Activated CD8-positive, alpha-beta memory T cell treated with anti-CD3 and anti-CD28 coated beads, Interleukin-2, amount 50 U/mL, for 1 hour (primary cell): ENCODE results near the gene AGRN.
"Not testable (repeated sequence)": the region's sequence is repeated elsewhere in the genome, so short reads cannot be mapped to it uniquely, and the experiment has no call there.

ENCODE experiments used
- DNase-seq: peaks from one replicate; pipeline ENCODE4 v3.0.0-alpha.2; 2020; ENCODE audit errors: extremely low read depth

The AGRN gene

DNA sequence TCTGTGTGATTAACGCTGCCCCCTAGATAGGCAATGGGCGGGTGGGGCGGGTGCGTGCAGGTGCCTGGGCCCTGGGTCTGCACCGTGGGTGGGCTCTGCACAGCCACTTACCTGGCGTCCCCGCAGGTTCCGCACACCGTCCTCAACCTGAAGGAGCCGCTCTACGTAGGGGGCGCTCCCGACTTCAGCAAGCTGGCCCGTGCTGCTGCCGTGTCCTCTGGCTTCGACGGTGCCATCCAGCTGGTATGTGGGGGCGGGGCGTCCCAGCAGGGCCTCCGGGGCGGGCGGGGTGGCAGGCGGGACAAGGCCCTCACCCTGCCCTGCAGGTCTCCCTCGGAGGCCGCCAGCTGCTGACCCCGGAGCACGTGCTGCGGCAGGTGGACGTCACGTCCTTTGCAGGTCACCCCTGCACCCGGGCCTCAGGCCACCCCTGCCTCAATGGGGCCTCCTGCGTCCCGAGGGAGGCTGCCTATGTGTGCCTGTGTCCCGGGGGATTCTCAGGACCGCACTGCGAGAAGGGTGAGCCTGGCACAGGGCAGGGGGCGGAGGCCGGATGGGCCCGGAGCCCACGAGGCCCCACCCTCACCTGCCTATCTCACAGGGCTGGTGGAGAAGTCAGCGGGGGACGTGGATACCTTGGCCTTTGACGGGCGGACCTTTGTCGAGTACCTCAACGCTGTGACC, 31.3 kb downstream of the AGRN start:
- no peak for DNase-seq

- DNase-seq, result no peak
Observed at GRCh38 chr1:1052003-1052840, 32.3 kb downstream of the AGRN start.

- no peak for DNase-seq
Observed at GRCh38 chr1:1053022-1053421, 33.1 kb downstream of the AGRN start.

DNA sequence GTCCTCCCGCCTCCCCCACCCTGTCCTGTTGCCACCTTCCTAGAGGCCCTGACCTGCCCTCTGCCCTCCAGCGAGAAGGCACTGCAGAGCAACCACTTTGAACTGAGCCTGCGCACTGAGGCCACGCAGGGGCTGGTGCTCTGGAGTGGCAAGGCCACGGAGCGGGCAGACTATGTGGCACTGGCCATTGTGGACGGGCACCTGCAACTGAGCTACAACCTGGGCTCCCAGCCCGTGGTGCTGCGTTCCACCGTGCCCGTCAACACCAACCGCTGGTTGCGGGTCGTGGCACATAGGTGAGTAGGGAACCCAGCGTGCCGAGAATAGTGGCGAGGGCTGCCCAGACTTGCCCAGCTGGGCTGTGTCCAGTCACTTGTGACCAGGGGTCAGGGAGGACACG, 33.8 kb downstream of the AGRN start:
- DNase-seq, result no peak

DNA sequence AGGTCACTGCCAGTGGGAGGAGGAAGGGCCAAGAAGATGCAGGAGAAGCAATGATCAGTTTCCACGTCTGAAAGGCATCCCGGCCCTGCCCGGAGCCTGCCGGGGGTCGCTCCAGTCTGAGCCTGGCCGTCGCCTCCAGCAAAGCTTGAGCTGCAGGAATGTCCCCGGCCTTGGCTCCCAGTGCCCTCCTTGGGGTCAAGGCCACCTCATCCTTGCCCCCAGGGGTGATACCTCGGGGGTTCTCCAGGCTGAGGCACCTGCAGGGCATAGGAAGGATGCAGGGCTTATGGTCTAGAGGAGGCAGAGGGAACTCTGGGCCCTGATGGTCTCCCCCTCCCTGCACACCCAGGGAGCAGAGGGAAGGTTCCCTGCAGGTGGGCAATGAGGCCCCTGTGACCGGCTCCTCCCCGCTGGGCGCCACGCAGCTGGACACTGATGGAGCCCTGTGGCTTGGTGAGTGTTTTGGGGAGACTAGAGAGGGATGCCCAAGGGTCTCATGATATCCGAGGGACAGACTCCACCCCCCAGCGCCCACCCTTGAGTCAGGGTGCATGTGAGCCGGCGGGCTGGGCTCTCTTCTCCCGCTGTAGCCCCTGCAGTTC, 34.3 kb downstream of the AGRN start:
- DNase-seq, result no peak

GRCh38 chr1:1054971-1055370, 35.1 kb downstream of the AGRN start:
- DNase-seq, result no peak

DNA sequence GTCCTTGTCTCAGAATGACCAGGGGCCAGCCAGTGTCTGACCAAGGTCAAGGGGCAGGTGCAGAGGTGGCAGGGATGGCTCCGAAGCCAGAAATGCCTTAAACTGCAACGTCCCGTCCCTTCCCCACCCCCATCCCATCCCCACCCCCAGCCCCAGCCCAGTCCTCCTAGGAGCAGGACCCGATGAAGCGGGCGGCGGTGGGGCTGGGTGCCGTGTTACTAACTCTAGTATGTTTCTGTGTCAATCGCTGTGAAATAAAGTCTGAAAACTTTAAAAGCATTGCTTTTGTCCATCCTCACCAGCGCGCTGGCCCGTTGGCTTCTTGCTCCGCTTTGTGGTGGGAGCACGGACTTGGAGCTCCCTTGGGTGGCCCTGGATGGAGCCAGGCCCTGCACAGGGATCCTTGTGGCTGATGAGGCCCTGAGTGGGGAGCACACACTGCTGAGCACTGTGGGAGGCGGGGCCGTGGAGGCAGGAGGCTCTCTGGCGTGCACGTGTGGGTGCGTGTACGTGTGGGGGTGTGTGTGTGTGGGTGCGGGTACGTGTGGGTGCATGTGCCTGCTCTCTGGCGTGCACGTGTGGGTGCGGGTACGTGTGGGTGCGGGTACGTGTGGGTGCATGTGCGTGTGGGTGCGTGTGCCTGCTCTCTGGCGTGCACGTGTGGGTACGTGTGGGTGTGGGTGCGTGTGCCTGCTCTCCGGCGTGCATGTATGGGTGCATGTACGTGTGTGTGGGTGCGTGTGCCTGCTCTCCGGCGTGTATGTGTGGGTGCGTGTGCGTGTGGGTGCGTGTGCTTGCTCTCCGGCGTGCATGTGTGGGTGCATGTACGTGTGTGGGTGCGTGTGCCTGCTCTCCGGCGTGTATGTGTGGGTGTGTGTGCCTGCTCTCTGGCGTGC, 36.2 kb downstream of the AGRN start:
- no peak for DNase-seq

- not testable (repeated sequence) for DNase-seq
Observed at GRCh38 chr1:1057769-1058087, 37.8 kb downstream of the AGRN start.

DNA sequence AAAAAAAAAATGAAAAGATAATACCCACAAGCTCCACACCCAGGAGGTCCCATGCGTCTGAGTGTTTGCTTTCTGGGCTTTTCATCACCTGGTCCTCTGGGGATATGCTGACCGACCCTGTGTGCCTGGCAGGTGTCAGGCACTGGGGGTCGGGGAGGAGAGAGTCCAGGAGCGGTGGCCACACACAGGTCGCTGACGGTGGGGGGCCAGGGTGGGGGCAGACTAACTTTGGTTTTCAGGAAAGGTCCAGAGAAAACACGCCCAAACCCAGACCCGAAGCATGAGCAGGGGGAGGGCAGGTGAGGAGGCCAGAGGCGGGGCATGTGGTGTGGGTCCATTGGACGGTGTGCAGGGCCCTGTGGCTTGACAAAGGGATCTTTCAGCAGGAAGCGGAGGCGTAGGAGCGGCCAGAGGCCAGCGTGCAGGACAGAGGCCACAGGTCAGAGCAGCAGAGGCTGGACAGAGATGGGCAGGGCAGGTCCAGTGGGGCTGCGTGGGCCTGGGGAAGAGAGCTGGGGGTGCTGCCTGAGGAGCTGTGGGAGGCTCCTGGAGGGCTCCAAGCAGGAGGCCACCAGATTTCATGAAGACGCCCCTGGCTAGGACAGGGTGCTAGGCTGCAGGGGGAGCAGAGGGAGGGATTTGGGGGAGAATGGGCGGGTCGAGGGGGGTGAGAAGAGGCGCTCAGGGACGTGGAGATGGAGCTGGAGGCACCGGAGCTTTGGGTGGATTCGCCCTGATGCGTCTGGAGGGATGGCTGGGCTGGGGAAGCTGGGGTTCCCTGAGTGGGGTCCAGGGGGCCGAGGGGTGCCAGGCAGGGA, 38.4 kb downstream of the AGRN start:
- DNase-seq, result no peak

DNA sequence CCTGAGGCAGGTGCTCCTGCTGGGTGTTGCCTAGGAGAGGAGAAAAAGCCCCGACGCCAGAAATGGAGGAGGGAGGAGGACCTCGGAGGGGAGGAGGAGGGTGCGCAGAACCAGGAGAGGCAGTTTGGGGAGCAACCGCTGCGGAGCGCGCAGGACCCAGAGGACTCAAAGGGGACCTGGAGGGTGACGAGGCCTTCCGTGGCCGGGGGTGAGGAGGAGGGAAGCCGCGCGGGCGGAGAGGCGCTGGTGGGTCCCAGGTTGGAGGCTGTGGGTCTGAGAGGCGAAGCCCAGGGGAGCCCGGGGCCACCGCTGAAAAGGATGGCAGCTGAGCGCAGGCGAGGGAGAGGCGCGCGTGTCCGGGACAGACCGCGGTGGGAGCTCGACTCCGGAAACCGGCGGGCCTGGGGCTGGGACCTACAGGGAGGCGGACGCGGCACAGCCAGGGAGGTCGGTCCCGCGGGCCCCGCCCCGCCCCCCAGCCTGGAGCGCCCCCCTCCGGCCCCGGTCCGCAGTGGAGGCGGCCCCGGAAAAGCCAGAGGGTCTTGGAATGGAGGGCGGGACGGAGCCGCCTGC, 39.1 kb downstream of the AGRN start:
- DNase-seq, result no peak

- DNase-seq, result peak; percentile 48
Observed at GRCh38 chr1:1059494-1060280, 39.8 kb downstream of the AGRN start.

DNA sequence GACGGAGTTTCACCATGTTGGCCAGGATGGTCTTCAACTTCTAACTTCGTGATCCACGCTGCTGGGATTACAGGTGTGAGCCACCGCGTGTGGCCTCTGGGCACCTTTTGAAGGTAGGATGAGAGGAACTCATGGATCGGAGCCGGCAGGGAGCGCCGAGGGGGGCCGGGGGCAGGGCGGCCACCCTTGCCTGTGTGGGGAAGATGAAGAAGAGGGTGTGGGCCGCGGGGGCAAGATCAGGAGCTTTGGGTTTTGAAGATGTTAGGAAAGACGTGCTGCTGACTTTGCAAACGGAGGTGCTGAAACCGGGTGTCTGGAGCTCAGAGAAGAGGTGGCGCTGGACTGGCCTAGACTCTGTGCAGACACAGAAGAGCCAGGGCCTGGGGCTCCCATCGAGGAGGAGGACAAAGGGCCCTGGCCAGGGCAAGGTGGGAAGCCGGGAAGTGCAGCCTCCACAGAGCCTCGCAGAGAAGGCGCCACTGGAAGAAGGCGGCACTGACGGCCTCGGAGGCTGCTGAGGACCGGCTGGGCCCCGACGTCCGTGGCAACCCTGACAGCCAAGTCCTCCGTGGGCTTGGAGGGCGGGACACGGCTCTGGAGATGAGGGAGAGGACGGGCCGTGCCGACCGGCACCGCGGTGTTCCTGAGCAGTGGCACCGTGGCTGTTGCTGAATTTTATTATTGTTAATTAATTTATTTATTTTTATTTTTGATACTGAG, 40.5 kb downstream of the AGRN start:
- no peak for DNase-seq

- no peak for DNase-seq
Observed at GRCh38 chr1:1061682-1062345, 41.9 kb downstream of the AGRN start.

- DNase-seq, result no peak
Observed at GRCh38 chr1:1062348-1063163, 42.6 kb downstream of the AGRN start.

DNA sequence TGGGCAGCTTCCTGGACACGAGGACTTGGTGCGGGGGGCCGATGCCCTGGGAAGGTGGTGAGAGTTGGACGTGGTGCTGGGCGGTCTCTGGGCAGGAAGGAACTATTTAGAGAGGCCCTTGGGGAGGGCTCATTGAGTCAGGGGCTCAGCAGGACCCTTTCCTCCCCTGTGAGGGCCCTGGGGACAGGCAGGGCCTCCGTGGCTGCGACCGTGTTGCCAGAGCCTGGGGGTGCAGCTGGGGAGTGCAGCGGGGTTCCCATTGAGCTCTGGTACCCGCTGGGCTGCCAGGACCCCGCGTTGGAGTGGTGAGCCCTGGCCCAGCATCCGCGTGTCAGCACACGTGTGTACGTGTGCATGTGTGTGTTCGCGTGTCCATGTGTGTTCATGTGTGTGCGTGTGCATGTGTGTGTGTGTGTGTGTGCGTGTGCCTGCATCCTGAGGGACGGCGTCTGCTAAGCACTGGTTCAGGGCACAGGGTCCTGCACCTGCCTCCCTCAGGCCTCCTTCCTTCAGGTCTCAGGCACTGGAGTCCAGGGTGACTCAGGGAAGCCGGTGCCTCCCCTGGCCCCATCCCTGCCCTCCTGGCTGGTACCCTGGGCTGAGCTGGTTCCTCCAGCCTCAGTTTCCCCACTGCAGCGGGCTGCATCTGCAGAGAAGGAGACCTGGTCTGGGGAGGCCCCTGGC, 43.5 kb downstream of the AGRN start:
- DNase-seq, result no peak

DNA sequence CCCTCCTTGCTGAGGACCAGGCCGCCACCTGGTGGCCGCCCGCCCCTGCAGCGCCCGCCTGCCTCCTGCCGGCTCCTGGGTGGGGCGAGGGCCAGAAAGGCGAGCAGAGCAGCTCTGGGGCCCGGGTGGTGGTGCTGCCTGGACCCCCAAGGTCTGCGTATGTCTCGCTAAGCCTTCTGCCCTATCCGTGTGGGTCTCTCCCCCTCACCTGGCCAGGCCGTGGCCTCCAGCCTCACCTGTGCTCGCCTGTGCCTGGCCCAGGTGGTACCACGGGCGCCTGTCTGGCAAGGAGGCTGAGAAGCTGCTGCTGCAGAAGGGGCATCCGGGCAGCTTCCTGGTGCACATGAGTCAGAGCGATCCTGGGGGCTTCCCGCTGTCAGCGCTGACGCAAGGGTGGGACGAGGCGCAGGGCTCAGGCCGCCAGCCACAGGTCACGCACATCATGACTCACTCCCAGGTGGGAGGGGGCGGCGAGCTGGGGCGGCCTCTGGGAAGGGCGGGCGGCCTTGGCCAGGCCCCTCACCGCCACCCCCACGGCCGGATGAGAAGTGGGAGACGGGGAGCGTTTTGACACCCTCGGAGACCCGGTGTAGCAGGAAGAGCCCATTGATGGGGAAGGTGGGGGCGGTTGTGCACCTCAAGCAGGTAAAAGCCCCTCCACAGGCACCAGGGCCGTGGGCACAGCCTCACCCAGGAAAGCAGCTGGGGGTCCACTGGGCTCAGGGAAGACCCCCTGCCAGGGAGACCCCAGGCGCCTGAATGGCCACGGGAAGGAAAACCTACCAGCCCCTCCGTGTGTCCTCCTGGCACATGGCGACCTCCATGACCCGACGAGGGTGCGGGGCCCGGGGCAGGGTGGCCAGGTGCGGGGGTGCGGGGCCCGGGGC, 44.3 kb downstream of the AGRN start:
- DNase-seq, result peak; percentile 88
